ENCODE results near the gene ZNF107. TPM values are rescaled to one million over a fixed set of nuclear protein-coding genes. Genes with fewer than 3 reads are reported as not detected.

ZNF107 gene
- total and polyA plus RNA-seq, 8 donors, result 0.92 to 9.2 (median 3.9) TPM

GRCh38 chr7:64633401-64633800 lies 32.5 kb upstream of the ZNF107 start:
- no peaks in the 10 kb centered on the region for H3K9me3 ChIP-seq
- no peaks in the 10 kb centered on the region for H3K4me1 ChIP-seq
- 59 to 86% (median 77%) methylated on average over 2 to 3 of the region's 3 CpGs for WGBS, 5 donors
- H3K27ac ChIP-seq, result no peak overlapping the region
- TF ChIP-seq CTCF (IDR thresholded peaks at IDR 0.05) (no peak), POLR2AphosphoS5 (IDR thresholded peaks at IDR 0.05) (no peak), POLR2A (IDR thresholded peaks at IDR 0.05) (no peak), EP300 (IDR thresholded peaks at IDR 0.05) (no peak)
- intact Hi-C loops (cut with DNase I; ENCODE audit: low total_unique reads), result no loop called here
- H3K36me3 ChIP-seq, result no peaks in the 10 kb centered on the region
- DNase-seq, result no peak
- no peak overlapping the region for H3K4me3 ChIP-seq
- no peaks in the 10 kb centered on the region for H3K27me3 ChIP-seq

GRCh38 chr7:64634406-64635062 lies 31.4 kb upstream of the ZNF107 start:
- H3K27ac ChIP-seq, result no peak overlapping the region
- DNase-seq, result no peak
- no peaks in the 10 kb centered on the region for H3K4me1 ChIP-seq
- WGBS, 5 donors, result 66 to 76% (median 67%) methylated on average over 2 of the region's 2 CpGs
- H3K4me3 ChIP-seq, result no peak overlapping the region
- TF ChIP-seq EP300 (IDR thresholded peaks at IDR 0.05) (no peak), POLR2AphosphoS5 (IDR thresholded peaks at IDR 0.05) (no peak), POLR2A (IDR thresholded peaks at IDR 0.05) (no peak), CTCF (IDR thresholded peaks at IDR 0.05) (no peak)
- no peaks in the 10 kb centered on the region for H3K36me3 ChIP-seq
- no peaks in the 10 kb centered on the region for H3K27me3 ChIP-seq
- intact Hi-C loops (cut with DNase I; ENCODE audit: low total_unique reads), result no loop called here
- H3K9me3 ChIP-seq, result no peaks in the 10 kb centered on the region

GRCh38 chr7:64636386-64636785 lies 29.5 kb upstream of the ZNF107 start:
- 58 to 70% (median 66%) methylated on average over 4 of the region's 4 CpGs for WGBS, 5 donors

More at GRCh38 chr7:64636386-64636785, 29.5 kb upstream of the ZNF107 start:
- Histone ChIP-seq H3K27me3 (no peaks in the 10 kb centered on the region), H3K36me3 (no peaks in the 10 kb centered on the region), H3K4me1 (no peaks in the 10 kb centered on the region), H3K4me3 (no peak overlapping the region), H3K27ac (no peak overlapping the region), H3K9me3 (peaks cover 0 to 4% (median 0%) of the 10 kb centered on the region in 4 donors)
- intact Hi-C loops (cut with DNase I; ENCODE audit: low total_unique reads), result no loop called here
- no peak for DNase-seq
- TF ChIP-seq EP300 (IDR thresholded peaks at IDR 0.05) (no peak), POLR2A (IDR thresholded peaks at IDR 0.05) (no peak), CTCF (IDR thresholded peaks at IDR 0.05) (no peak), POLR2AphosphoS5 (IDR thresholded peaks at IDR 0.05) (no peak)

All from stomach (tissue), 9 donors.